HG02938 (cell line): ENCODE measurements around the gene ATF3.
A peak's percentile ranks its signal among the peaks of the same experiment; 100 is the strongest.
"Not testable (repeated sequence)": the region's sequence is repeated elsewhere in the genome, so short reads cannot be mapped to it uniquely, and the experiment has no call there.

Source experiments
- ATAC-seq: cut with Tn5 transposase; IDR thresholded peaks from one replicate; pipeline ENCODE4 v1.9.1; 2021; ENCODE audit warnings: mild to moderate bottlenecking, moderate library complexity; ENCODE audit not compliant: unreplicated experiment

The ATF3 gene

DNA sequence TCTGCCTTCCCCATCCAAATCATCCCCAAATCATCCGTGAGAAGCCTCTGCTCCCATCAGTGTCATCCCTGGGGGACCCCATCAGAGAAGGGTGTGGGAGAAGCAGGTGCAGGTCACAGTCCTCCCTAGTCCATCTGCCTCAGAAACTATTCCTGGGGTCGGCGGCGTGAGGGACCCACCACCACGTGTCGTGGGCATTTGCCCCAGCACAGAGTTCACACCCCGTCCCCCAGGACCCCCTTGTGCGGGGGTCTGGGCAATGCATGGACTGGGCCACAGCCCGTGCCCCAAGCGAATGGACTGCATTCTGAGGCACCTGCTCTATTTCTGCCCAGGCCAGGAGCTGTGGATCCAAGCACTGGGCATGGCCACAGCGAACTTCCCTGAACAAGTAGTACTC lies 38.4 kb downstream of the ATF3 start:
- ATAC-seq, result no peak

DNA sequence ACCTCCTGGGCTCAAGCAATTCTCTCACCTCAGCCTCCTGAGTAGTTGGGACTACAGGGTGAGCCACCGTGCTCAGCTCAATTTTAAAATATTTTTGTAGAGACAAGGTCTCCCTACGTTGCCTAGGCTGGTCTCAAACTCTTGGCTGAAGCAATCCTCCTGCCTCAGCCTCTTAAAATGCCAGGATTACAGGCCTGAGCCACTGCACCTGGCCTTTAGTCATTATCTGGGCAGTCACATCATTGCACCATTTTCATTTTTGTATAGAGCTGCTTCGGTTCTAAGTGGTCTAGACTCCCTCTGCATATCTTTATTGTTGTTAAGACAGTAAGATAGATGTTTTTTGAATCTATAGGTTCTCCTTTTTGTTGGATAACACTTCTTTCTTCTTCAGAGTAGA lies 39.9 kb downstream of the ATF3 start:
- no peak for ATAC-seq

DNA sequence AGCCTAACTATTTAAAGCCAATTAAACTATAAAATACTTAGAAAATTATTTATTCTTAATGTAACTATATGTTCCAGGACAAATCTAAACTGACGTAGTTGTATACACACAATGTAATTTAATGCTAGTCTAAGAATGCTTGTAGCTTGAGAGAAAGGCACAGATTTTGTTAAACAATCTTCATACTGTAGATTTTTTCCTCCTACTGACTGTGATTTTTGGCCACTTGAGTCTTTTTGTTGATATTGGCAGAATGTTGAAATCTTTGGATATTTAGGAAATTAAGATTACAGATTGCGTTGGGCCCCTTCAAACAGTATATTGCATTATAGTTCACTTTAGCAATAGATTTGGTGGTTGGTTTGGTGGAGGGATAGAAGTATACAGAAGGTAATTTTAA lies 40.5 kb downstream of the ATF3 start:
- no peak for ATAC-seq

DNA sequence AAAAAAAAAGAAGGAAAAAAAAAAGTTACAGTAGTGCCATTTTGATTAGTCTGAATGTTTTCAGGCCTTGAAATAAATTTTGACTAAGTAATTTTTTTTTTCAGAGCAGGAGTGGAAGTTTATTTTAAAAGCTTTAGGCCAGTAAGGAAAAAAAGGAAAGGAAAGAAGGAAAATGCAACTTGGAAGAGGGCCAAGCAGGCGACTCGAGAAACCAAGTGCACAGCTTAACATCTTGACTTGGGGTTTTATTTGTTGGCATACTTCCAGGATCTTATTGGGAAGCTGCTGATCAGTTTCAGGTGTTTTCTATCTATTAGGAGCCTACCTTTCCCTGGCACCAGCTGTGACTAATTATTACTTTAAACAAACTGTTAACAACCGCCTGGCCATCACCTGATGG lies 41.7 kb downstream of the ATF3 start:
- ATAC-seq, result no peak

DNA sequence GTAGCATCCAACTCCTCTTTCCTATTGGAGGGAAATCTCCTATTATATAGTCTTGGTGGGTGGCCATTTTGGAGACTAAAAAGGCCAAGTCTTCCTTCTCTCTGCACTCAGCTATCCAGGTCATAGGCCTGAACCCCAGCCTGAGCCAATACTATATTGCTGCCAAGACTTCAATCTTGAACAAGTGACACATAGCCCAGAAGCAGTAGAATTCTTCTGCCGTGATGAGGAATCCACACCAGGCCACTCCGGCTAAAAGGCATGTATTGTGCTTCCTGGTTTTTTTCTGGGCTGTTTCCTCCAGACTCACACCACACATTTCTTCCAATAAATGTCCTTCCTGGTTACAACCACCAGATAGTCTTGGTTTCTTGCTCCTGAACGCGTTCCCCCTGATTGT lies 43.0 kb downstream of the ATF3 start:
- ATAC-seq, result no peak

DNA sequence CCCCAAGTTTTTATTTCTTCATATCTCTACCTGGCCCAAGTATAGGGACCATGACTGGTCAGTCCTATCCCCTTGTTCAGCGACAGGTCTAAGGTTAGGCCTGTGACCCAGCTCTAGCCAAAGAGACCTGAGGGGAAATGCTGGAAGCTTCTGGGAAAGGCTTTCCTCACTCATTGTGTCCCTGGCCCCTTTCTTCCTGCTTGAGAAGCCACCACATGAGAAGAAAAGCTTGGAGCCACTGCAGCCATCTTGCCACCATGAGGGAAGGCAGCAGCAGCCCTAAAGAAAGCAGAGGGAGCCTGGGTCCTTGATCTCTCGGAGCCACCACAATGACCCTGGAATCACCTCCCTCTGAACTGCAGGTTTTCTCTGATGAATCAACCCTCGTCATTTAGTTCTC lies 43.4 kb downstream of the ATF3 start:
- ATAC-seq, result no peak

DNA sequence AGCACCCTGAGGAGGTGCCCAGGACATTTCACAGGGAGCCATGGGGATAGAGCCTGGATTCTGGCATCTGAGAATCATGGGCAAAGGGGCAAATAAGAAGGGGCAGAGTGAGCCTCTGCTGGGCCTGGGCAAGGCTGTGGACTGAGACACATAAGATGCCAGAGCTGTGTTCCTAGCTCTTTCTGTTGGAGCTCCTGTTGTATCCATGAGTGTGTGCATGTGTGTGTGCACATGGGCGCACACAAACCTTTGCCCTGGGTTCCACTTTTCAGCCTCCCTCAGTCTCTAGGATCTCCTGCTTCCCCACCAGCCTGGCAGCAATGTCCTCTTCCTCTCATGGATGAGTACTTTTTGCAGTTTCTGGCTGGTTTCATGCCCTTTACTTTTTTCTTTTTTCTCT lies 44.0 kb downstream of the ATF3 start:
- ATAC-seq, result no peak

DNA sequence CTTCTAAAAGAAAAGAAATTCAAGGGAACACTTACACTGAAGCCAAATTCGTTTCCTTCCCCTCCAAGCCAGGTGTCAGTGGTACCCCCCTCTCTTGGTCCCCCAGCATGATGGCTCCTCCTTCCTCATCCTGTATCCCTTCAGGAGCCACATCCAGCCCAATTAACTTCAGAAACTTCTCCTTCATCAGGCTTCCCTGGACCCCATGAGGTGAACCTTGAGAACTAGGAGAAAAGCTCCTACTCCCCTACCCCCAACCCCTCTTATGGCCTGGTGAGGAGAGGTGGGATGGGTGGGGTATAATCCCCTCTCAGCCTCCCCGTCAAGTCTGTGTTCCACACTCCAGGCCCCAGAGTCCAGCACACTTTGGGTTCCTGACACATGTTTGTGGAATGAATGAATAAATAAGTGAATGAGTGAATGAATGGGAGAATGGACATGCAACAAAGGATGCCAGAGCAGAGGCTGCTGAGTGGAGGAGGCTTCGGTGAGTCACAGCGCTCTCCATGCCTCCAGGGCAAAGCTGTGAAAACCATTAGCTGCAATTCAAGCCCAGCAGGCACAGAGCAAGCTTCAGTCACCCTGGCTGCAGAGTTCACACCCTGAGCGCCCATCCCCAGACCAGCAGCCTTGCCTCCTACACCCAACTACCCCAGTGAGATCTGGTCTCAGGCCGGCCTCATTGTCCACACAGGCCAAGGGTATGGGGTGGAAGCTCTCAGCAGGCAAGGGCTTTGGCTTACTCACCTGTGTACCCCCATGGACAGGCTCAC lies 47.3 kb downstream of the ATF3 start:
- no peak for ATAC-seq

DNA sequence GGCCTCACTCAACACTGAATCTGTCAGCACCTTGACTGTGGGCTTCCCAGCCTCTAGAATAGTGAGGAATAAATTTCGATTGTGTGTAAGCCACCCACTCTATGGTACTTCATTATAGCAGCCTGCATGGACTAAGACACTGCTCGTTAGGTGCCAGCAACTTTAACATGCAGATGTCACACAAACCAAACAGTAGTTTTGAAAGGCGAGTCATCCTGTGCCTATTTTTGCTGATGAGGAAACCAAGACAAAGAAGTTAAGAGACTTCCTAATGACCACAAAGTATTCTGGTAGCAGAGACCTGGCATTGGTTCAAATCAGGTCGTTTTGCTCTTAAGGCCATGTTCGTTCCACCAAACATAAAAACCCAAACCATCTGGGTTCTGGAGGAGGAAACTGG lies 48.2 kb downstream of the ATF3 start:
- no peak for ATAC-seq

DNA sequence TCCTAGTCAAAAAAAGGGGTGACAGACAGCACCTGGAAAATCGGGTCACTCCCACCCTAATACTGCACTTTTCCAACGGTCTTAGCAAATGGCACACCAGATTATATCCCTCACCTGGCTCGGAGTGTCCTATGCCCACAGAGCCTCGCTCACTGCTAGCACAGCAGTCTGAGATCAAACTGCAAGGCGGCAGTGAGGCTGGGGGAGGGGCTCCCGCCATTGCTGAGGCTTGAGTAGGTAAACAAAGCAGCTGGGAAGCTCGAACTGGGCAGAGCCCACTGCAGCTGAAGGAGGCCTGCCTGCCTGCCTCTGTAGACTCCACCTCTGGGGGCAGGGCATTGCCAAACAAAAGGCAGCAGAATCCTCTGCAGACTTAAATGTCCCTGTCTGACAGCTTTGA lies 49.7 kb downstream of the ATF3 start:
- not testable (repeated sequence) for ATAC-seq

DNA sequence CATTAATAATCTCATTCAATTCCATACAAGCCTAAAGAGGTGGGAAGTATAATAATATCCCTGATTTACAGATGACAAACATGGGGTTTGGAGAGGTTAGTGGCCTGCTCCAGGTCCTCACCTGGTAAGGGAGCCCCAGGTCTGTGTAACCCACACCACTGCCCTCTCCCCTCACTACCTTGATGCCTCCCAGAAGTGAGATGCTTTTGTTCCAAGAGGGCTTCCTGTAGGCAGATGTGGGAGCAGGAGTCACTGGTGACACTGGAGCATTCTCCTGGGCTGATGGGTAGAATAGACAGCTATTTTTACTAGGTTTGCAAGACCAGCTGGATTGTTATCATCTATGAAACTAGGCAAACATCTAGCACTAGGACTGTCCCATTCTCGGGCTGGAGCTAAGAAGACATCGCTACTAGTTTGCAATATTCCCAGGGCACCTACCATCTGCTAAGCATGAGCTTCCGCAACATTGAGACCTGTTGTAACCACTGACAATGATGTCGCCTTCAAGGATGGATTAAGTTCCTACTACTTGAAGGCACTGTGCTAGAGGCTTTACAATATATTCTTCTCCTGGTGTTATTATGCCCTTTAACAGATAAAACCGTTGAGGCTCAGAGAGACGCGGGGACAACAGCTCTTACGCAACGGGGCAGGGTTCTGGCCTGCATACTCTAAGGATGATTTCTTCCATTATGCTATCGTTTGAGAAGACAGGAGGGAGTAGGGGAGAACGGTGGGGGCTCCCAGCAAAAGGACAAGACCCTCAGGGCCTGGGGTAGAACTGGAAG lies 56.0 kb downstream of the ATF3 start:
- ATAC-seq, result no peak

DNA sequence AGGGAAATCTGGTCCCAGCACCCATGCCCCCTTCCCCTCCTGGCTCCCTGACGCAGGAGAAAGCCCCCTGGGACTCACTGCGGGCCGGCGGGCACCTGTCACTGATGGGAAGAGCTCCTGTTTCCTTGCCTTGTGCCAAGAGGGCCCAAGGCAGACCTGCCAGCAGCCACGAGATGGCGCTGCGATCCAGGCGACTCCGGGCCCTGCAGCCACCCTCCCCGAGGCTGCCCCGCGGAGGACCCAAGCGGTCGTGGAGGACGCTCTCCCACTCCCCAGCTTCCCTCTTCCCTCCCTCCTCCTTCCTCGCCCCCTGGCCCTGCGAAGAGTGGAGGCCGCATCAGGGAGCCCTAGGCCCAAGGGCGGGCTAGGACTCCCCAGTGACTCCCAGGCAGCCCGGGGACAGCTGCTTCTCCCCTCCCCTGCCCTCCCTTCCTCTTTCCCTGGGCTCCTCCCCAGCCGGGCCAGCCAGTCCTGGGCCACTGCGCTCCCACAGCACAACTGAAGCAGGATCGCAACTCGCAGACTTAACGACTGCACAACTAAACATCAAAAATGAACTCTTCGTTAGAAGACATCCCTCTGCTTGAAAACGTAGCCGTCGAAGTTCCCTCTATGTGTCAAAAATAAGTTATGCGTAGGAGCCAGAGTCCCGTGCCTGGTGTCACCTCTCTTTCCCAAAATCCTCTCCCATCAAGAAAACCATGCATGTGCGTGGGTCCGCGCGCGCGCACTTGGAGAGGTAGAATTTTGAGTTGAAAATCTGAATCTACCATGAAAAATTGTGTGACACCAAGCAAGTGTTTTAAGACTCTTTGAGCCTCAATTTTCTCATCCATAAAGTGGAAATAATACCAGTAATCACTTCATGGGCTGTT lies 56.9 kb downstream of the ATF3 start:
- ATAC-seq, result peak; percentile 83

DNA sequence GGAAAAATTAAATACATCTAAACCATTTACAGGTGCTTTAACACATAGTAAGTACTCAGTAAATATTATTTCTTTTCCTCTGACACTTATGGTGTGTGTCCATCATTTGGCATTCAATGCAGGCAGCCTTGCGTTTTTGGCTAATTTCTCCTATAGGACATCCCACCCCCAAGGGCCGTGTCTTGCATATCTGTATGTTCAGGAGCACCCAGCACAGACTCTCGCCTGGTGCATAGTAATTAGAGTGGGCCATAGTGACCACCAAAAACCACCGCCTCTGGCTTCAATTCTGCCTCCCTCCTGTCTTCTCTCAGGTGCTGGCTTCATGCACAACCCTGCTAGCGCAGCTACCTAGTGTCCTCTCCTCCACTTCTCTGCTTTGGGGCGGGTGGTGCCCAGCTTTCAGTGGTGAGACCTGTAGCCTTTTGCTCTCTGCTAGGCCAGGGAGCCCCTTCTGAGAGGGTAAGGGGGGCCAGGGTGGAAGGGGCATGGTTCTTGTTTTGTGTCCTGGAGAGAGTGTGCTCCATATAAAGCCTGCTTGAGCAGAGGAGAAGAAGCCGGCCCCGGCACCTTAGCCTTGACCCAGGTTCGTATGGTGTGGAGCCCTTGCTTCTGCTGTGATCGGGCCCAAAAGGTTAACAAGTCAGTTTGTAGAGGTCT lies 57.7 kb downstream of the ATF3 start:
- no peak for ATAC-seq

DNA sequence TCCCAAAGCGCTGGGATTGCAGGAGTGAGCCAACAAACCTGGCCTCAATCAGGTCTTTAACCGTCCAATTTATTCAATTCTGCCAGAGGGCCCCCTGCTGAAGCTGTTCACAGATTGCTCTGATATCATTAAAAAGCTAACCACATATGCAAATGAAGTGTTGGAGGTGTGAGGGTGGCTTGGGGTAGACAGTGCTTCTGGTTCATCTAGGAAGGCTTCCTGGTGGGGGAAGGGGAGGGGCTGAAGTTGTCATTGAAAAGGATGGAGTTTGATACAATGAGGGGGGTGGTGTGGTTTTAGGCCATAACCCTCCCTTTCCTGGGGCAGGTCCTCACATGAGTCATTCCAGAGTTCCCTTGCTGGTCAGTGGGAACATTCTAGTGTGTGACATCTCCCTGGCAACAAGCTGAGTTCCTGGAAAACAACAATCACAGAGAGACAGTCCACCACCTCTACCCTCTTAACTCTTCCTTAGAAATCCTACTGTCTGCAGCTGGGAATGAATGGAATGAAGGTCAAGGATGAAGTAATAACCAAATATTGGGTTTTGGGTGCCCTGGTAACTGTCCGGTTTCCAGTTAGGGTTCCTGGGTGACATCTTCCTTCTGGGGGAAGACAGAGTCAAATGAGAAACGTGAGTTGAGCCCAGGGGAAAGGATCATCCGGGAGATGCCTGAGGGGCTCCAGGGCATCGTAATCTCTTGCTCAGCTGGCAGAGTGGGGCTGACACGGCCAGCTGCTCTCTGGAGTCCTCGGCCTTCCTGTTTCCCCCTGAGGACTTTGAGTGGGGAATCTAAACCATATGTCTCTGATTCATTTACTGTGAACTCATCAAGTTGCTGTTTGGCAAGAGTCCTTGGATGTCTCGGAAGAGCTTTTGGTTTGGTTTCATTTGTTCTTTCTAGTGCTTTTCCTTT lies 58.9 kb downstream of the ATF3 start:
- ATAC-seq, result no peak

DNA sequence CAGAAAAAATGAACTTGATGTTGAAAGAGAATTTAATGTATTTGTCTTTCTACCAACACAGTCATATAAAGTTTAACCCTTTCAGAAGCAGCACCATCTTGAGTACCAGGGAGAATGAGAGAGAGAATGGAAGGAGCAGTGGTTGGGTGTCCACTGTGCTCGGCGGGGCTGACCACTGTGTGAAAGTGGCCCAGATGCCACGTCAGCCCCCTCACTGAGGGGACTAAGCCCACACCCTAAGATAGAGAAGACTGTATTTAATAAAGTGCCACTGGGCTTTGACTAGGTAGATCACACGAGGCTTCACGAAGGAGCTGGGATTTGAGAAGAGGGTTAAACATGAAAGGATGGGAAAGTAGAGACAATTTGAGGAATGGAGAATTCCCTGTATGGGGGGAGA lies 59.9 kb downstream of the ATF3 start:
- no peak for ATAC-seq

DNA sequence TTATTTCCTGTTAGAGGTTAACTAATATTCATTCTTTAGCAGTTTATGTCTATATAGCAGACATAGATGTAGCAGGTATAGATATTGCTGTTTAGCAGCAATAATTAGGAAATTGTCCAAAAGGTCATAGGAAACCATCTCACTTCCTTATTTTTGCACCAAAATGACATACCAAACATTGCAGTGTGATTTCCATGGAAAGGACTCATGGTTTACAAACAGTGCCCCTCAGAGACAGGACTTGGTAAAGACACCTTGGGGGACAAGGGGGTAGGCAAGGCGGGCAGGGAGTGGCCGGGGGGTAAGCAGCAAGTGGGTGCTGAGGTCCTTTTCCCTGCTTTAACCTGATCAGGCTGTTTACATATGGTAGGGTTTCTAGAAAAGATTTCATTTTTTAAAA lies 60.5 kb downstream of the ATF3 start:
- ATAC-seq, result no peak

DNA sequence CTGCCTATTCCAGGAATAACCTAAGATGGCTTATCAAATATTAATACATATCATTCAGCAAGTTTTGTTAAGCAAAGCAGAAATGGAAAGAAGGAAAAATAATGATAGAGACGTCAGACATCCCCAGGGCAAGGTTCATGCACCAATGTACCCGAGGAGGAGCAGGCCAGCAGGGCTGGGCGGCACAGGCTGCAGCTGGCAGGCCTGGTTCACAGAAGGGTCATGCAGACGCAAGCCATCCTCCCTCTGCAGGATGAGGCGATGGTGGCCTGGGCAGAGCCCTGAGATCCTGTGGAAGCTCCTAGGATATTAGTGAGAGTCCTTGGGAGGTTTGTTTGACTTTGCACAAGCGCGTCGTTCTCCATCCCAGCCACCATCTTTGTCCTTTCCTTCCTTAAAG lies 61.0 kb downstream of the ATF3 start:
- ATAC-seq, result no peak

DNA sequence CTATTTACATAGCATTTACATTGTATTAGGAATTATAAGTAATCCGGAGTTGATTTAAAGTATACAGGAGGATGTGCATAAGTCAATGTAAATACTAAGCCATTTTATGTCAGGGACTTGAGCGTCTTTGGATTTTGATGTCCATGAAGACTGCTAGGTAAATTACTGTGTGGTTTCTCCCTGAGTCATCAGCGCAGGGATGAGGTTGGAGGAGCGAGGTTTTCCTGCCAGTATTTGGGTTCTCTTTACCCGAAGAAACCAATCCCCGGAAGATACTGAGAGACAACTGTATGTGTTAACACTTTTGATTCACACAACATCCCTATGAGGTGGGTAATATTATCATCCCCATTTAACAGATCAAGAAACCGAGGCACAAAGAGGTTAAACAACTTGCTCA lies 61.7 kb downstream of the ATF3 start:
- no peak for ATAC-seq
